GM10248 (cell line): Measurements from ENCODE around the gene TCF20.

Source experiments
- CTCF ChIA-PET: fragments of 300-600 bp; sonication (Branson Sonifier 250); formaldehyde crosslinking; extraction: SDS; loops from one replicate; lab custom pipeline; 2021; ENCODE audit warnings: antibody characterized with exemption; lab: Yijun Ruan, JAX
- POLR2A ChIA-PET: fragments of 350-650 bp; sonication (Branson Sonifier 250); formaldehyde crosslinking; extraction: SDS; loops from one replicate; lab custom pipeline; 2020; ENCODE audit warnings: antibody characterized with exemption; lab: Yijun Ruan, JAX
- DNase-seq: peaks from one replicate; pipeline ENCODE4 v3.0.0; 2012; ENCODE audit errors: extremely low spot score
- TF ChIP-seq, protein P1 (sequence below): IDR thresholded peaks from 2 replicates; pipeline ENCODE4 v1.5.1; 2012; ENCODE audit warnings: mild to moderate bottlenecking, low read depth; ENCODE audit errors: extremely low read depth, missing control alignments, control extremely low read depth

TCF20 gene

DNA sequence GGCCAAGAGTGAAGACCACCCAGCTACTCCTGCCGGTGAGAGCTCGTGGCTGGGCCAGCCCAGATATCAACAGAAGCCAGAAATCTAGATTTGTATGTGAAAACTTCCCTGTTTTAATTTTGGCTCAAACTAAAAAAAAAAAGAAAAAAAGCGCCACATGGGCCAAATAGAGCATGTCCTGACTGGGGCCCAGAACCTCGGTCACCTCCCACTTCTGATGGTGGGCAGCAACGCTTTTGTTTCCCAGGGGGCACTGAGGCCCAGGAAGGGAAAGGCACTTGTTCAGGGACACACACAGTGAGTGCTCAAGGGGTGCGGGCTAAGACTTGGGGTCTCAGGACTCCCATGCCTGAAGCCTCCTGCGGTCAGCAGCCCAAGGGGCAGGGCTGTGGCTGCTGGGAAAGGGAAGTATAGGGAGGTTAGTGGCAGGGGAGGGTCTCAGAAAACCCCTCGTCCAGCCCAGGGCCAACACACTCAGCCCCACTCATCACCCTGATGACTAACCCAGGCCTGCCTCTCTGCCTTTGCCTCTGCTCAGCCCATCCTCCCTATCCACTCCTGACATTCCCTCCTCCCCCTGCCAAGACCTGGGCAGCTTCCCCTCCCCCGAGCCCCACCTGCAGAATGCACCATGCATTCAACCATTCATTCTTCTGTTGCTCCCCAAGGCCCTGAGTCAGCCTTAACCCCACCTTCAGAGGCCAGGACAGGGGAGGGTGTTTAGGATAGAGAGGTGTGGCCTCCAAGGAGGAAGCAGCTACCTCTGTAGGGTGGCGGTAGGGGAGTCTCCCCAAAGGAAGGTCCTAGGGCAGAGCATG, 30.0 kb upstream of the TCF20 start:
- POLR2A ChIA-PET: no interaction called here
- TF ChIP-seq, protein P1, sequence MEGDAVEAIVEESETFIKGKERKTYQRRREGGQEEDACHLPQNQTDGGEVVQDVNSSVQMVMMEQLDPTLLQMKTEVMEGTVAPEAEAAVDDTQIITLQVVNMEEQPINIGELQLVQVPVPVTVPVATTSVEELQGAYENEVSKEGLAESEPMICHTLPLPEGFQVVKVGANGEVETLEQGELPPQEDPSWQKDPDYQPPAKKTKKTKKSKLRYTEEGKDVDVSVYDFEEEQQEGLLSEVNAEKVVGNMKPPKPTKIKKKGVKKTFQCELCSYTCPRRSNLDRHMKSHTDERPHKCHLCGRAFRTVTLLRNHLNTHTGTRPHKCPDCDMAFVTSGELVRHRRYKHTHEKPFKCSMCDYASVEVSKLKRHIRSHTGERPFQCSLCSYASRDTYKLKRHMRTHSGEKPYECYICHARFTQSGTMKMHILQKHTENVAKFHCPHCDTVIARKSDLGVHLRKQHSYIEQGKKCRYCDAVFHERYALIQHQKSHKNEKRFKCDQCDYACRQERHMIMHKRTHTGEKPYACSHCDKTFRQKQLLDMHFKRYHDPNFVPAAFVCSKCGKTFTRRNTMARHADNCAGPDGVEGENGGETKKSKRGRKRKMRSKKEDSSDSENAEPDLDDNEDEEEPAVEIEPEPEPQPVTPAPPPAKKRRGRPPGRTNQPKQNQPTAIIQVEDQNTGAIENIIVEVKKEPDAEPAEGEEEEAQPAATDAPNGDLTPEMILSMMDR: no peak
- CTCF ChIA-PET: no interaction called here
- DNase-seq: peak; percentile 78

GRCh38 chr22:42299586-42300258, 29.3 kb upstream of the TCF20 start:
- POLR2A ChIA-PET: no interaction called here
- CTCF ChIA-PET: no interaction called here

GRCh38 chr22:42298746-42299145, 28.3 kb upstream of the TCF20 start:
- POLR2A ChIA-PET: no interaction called here
- DNase-seq: no peak
- TF ChIP-seq, protein P1: no peak
- CTCF ChIA-PET: no interaction called here

More at GRCh38 chr22:42299586-42300258, 29.3 kb upstream of the TCF20 start:
- DNase-seq: no peak
- TF ChIP-seq, protein P1: no peak

DNA sequence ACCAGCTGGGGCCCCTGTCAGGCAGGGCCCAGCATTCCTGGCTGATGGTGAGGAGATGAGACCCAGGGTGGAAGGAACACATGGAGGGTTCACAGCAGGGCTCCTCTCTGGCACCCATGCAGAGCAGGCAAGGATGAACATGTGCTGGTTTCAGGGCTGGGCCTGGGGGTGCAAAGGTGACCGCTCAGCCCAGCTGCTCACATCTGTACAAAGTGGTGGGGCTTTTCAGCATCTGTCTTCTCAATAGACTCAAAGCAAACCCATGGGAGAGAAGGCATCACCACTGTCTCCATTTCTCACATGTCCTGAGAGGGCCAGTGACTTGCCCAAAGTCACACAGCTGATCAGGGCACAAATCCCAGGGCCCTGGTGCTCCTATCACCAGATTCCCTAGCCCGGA, 27.3 kb upstream of the TCF20 start:
- TF ChIP-seq, protein P1: no peak
- ChIA-PET POLR2A (interaction anchor here (0.7 kb wide), 1 partner anchor 917 kb away, joined by 3 read pairs; no protein-coding TSS in a partner anchor), CTCF (interaction anchor here (1.2 to 1.4 kb wide), 2 partner anchors 10 to 34 kb away, joined by 3 read pairs; no protein-coding TSS in a partner anchor)
- no peak for DNase-seq

DNA sequence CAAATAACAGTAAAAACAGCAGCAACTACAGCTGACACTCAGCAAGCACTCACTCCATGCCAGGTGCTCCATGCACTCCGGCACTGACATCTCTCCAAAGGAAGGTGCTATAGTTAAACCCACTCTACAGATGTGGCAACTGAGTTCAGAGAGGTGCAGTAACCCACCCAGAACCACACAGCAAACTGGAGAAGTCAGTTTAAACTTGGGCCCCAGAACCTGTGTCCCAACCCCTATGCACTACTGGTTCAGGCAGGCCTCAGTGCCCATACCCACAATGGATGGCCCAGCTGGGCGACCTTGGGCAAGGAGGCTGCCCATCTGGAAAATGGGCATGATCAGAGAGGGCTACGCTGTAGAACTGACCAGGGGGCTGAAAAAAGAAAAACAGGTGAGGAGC, 26.4 kb upstream of the TCF20 start:
- TF ChIP-seq, protein P1: no peak
- no peak for DNase-seq
- POLR2A ChIA-PET: no interaction called here
- CTCF ChIA-PET: interaction anchor here (0.8 to 1.6 kb wide), 7 partner anchors 9 to 140 kb away, joined by 3 to 5 read pairs (median 3); no protein-coding TSS in a partner anchor

DNA sequence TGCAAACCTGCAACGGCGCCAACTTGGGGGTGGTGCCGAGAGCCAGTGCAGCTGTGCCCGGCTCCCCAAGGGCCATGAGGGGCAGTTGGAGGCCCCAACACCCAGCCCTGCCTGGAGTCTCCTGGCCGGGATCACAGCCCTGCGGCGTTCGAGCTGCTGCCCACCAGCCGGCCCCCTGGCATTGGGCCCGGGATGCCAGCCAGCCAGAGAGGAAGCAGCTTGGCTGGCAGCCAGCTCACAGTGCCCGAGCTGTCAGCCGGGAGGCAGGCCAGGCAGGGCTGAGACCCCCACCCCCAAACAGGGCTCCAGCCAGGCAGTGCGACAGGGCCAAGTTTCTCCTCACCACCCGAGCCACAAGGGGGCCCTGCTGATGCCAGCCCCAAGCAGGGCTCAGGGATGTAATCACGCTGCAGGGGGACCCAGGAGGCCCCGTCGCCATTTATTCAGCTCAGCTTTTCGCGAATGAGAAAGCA, 26.0 kb upstream of the TCF20 start:
- TF ChIP-seq, protein P1: no peak
- ChIA-PET CTCF (interaction anchor here (0.8 to 1.6 kb wide), 7 partner anchors 9 to 140 kb away, joined by 3 to 5 read pairs (median 3); no protein-coding TSS in a partner anchor), POLR2A (no interaction called here)
- DNase-seq: no peak
